Liver (tissue), 3 donors: ENCODE results near the gene GPX5.

Source experiments
- ATF3 ChIP-seq: IDR thresholded peaks from 2 replicates; pipeline ENCODE4 v1.6.1; 2016; ENCODE audit warnings: antibody characterized with exemption
- CTCF ChIP-seq: fragments of 150-350 bp; IDR thresholded peaks from 2 replicates; pipeline ENCODE4 v1.5.1; 2017; ENCODE audit warnings: improper control_type of control experiment, low read depth, low read length; ENCODE audit not compliant: missing input control
- EGR1 ChIP-seq, 2 donors: IDR thresholded peaks; 2 replicates each; pipeline ENCODE4 v1.6.1; 2016 to 2018; ENCODE audit warnings: antibody characterized with exemption in 2 of 2, low read depth in 2 of 2
- FOXA1 ChIP-seq: IDR thresholded peaks from 2 replicates; pipeline ENCODE4 v1.6.1; 2016; ENCODE audit warnings: antibody characterized with exemption
- GABPA ChIP-seq, 2 donors: IDR thresholded peaks in 1 of 2; conservative IDR thresholded peaks in 1 of 2; 2 replicates each; pipeline ENCODE4 v1.6.1; 2016; ENCODE audit warnings: antibody characterized with exemption in 2 of 2, mild to moderate bottlenecking in 1 of 2, moderate library complexity in 1 of 2
- JUND ChIP-seq, 2 donors: IDR thresholded peaks; 2 replicates each; pipeline ENCODE4 v1.6.1; 2016; ENCODE audit warnings: antibody characterized with exemption in 2 of 2
- MAX ChIP-seq: IDR thresholded peaks from 2 replicates; pipeline ENCODE4 v1.6.1; 2016; ENCODE audit warnings: antibody characterized with exemption
- RAD21 ChIP-seq, 2 donors: IDR thresholded peaks; 2 replicates each; pipeline ENCODE4 v1.6.1; 2016; ENCODE audit warnings: antibody characterized with exemption in 2 of 2, mild to moderate bottlenecking in 2 of 2
- REST ChIP-seq: IDR thresholded peaks from 2 replicates; pipeline ENCODE4 v1.6.1; 2016; ENCODE audit warnings: antibody characterized with exemption, mild to moderate bottlenecking
- RXRA ChIP-seq, 2 donors: IDR thresholded peaks; 2 replicates each; pipeline ENCODE4 v1.6.1; 2017 to 2018; ENCODE audit warnings: antibody characterized with exemption in 2 of 2, mild to moderate bottlenecking in 1 of 2
- SP1 ChIP-seq: IDR thresholded peaks from 2 replicates; pipeline ENCODE4 v1.6.1; 2018; ENCODE audit warnings: antibody characterized with exemption, mild to moderate bottlenecking
- TAF1 ChIP-seq: conservative IDR thresholded peaks from 2 replicates; pipeline ENCODE4 v1.6.1; 2016; ENCODE audit warnings: antibody characterized with exemption, mild to moderate bottlenecking
- ZBTB33 ChIP-seq: IDR thresholded peaks from 2 replicates; pipeline ENCODE4 v1.6.1; 2016; ENCODE audit warnings: antibody characterized with exemption
- donor health status: healthy.
- donor health status: healthy.

- TF ChIP-seq CTCF (no peak), MAX (no peak), TAF1 (no peak), JUND (IDR thresholded peaks at IDR 0.05) (no peak), EGR1 (IDR thresholded peaks at IDR 0.05; ENCODE audit: low read depth in 2 of 2) (no peak), GABPA (IDR thresholded peaks at IDR 0.05 in 1 of 2, conservative IDR thresholded peaks at IDR 0.05 in 1 of 2) (no peak), RXRA (IDR thresholded peaks at IDR 0.05) (no peak), REST (no peak), RAD21 (IDR thresholded peaks at IDR 0.05) (no peak), SP1 (no peak), FOXA1 (no peak), ZBTB33 (no peak), ATF3 (no peak)
Observed at GRCh38 chr6:28488916-28489365, 36.7 kb upstream of the GPX5 start.
